HuH-7 (cell line): ENCODE measurements around the gene TXLNG.
"Not testable (repeated sequence)": the region's sequence is repeated elsewhere in the genome, so short reads cannot be mapped to it uniquely, and the experiment has no call there.

Experiments
- DNase-seq: peaks from one replicate; pipeline ENCODE4 v3.0.0; 2011; ENCODE audit warnings: low spot score

The TXLNG gene

GRCh38 chrX:16786139-16786790 lies at the start of gene TXLNG:
TSS of gene TXLNG (plus strand) at chrX:16786466. CDS start at chrX:16786488, 22 bp downstream.
- peak; percentile 76 for DNase-seq

- no peak for DNase-seq
Observed at GRCh38 chrX:16737024-16737423, 49.2 kb upstream of the TXLNG start.

- DNase-seq = peak; percentile 25
Observed at GRCh38 chrX:16739574-16739973, 46.7 kb upstream of the TXLNG start.

- no peak for DNase-seq
Observed at GRCh38 chrX:16743604-16744325, 42.5 kb upstream of the TXLNG start.

GRCh38 chrX:16745102-16745501 lies 41.2 kb upstream of the TXLNG start:
- no peak for DNase-seq

- no peak for DNase-seq
Observed at GRCh38 chrX:16745659-16746058, 40.6 kb upstream of the TXLNG start.

- DNase-seq = no peak
Observed at GRCh38 chrX:16748425-16748824, 37.8 kb upstream of the TXLNG start.

GRCh38 chrX:16750136-16750535 lies 36.1 kb upstream of the TXLNG start:
- DNase-seq = no peak

GRCh38 chrX:16754019-16754418 lies 32.2 kb upstream of the TXLNG start:
- DNase-seq = no peak

- DNase-seq = no peak
Observed at GRCh38 chrX:16756724-16757123, 29.5 kb upstream of the TXLNG start.

- DNase-seq = not testable (repeated sequence)
Observed at GRCh38 chrX:16761500-16761899, 24.8 kb upstream of the TXLNG start.

- DNase-seq = no peak
Observed at GRCh38 chrX:16762579-16762978, 23.7 kb upstream of the TXLNG start.

- no peak for DNase-seq
Observed at GRCh38 chrX:16765594-16765993, 20.7 kb upstream of the TXLNG start.

GRCh38 chrX:16770970-16771482 lies 15.2 kb upstream of the TXLNG start:
- no peak for DNase-seq

GRCh38 chrX:16771483-16772398 lies 14.5 kb upstream of the TXLNG start:
- no peak for DNase-seq

GRCh38 chrX:16772460-16772859 lies 13.8 kb upstream of the TXLNG start:
- no peak for DNase-seq

GRCh38 chrX:16774746-16775145 lies 11.5 kb upstream of the TXLNG start:
- no peak for DNase-seq

- DNase-seq = no peak
Observed at GRCh38 chrX:16778545-16778944, 7.7 kb upstream of the TXLNG start.

- no peak for DNase-seq
Observed at GRCh38 chrX:16778993-16779392, 7.3 kb upstream of the TXLNG start.

- DNase-seq = not testable (repeated sequence)
Observed at GRCh38 chrX:16779815-16780214, 6.5 kb upstream of the TXLNG start.

- DNase-seq = no peak
Observed at GRCh38 chrX:16783452-16783851, 2.8 kb upstream of the TXLNG start.

- DNase-seq = not testable (repeated sequence)
Observed at GRCh38 chrX:16784440-16784839, 1.8 kb upstream of the TXLNG start.
